PC-9 (cell line): ENCODE data around the gene AGAP1. TPM values are rescaled to one million over a fixed set of nuclear protein-coding genes. Genes with fewer than 3 reads are reported as not detected.

Experiments
- BruUV-seq: library from RNA; stranded (reverse); fragments of 400-500 nt; replicated peaks from 2 replicates; lab custom pipeline; 2021; lab: Mats Ljungman, UMichigan
- CTCF ChIA-PET: fragments of 300-600 bp; sonication (Branson Sonifier 250); formaldehyde crosslinking; loops from one replicate; lab custom pipeline; 2022; ENCODE audit warnings: antibody characterized with exemption; lab: Charles Lee
- POLR2A ChIA-PET: fragments of 300-600 bp; sonication (Branson Sonifier 250); formaldehyde crosslinking; loops from one replicate; lab custom pipeline; 2022; ENCODE audit warnings: antibody characterized with exemption; ENCODE audit not compliant: unreplicated experiment; lab: Charles Lee
- DNase-seq, 2 experiments: peaks; one replicate each; pipeline versions ENCODE4 v3.0.0 to v3.0.0-alpha.2; 2015 to 2022; ENCODE audit warnings: mixed read lengths in 1 of 2
- H2AFZ ChIP-seq: fragments of 200-600 bp; sonication (generic); 2 replicates; pipeline ENCODE4 v1.8.1; 2017; ENCODE audit warnings: antibody characterized with exemption
- H3F3A ChIP-seq: fragments of 200-600 bp; sonication (generic); 2 replicates; pipeline ENCODE4 v1.8.1; 2017; ENCODE audit warnings: antibody characterized with exemption, mild to moderate bottlenecking, low read depth; ENCODE audit not compliant: insufficient read depth
- H3K27ac ChIP-seq: fragments of 200-600 bp; sonication (generic); 2 replicates; pipeline ENCODE4 v1.6.1; 2016; ENCODE audit warnings: mixed run types
- H3K27me3 ChIP-seq: fragments of 200-600 bp; sonication (generic); 2 replicates; pipeline ENCODE4 v1.6.1; 2016; ENCODE audit warnings: low read depth, mixed run types; ENCODE audit not compliant: insufficient read depth
- H3K36me3 ChIP-seq: fragments of 200-600 bp; sonication (generic); 2 replicates; pipeline ENCODE4 v1.6.1; 2016; ENCODE audit warnings: low read depth, mixed run types
- H3K4me1 ChIP-seq: fragments of 200-600 bp; sonication (generic); replicated peaks from 2 replicates; pipeline ENCODE4 v1.6.1; 2016; ENCODE audit warnings: mixed run types; ENCODE audit not compliant: insufficient read depth
- H3K4me2 ChIP-seq: fragments of 200-600 bp; sonication (generic); 2 replicates; pipeline ENCODE4 v1.6.1; 2017; ENCODE audit warnings: mixed run types
- H3K4me3 ChIP-seq: fragments of 200-600 bp; sonication (generic); 2 replicates; pipeline ENCODE4 v1.6.1; 2016; ENCODE audit warnings: mixed run types
- H3K79me2 ChIP-seq: fragments of 200-600 bp; sonication (generic); 2 replicates; pipeline ENCODE4 v1.6.1; 2017; ENCODE audit warnings: low read depth, mixed run types
- H3K9me2 ChIP-seq: fragments of 200-600 bp; sonication (generic); 2 replicates; pipeline ENCODE4 v1.8.1; 2017; ENCODE audit warnings: mild to moderate bottlenecking; ENCODE audit not compliant: insufficient read depth
- H3K9me3 ChIP-seq: fragments of 200-600 bp; sonication (generic); 2 replicates; pipeline ENCODE4 v1.8.1; 2016; ENCODE audit warnings: low read depth; ENCODE audit not compliant: insufficient read depth
- H4K20me1 ChIP-seq: fragments of 200-600 bp; sonication (generic); 2 replicates; pipeline ENCODE4 v1.8.1; 2017; ENCODE audit not compliant: insufficient read depth
- EZH2 ChIP-seq: fragments of 200-600 bp; sonication (generic); IDR thresholded peaks from 2 replicates; pipeline ENCODE4 v1.8.0; 2017; ENCODE audit warnings: antibody characterized with exemption, low read depth
- intact Hi-C: fragments of 100-400 bp; cut with micrococcal nuclease; formaldehyde crosslinking; loops from one replicate; pipeline ENCODE4 v1.10.0; 2022; ENCODE audit not compliant: unreplicated experiment
- total RNA-seq: library from RNA; stranded (reverse); gene quantifications from 2 replicates; pipeline ENCODE4 v1.2.3, GENCODE V29; 2021
- TF ChIP-seq, protein P1 (sequence below): fragments of 200-600 bp; sonication (generic); conservative IDR thresholded peaks from 2 replicates; pipeline ENCODE4 v1.6.1; 2017; ENCODE audit warnings: mixed run types, antibody characterized with exemption, mild to moderate bottlenecking, moderate library complexity

The AGAP1 gene
- total RNA-seq, 1 experiment from 2014 or later, result 91.4 TPM

DNA sequence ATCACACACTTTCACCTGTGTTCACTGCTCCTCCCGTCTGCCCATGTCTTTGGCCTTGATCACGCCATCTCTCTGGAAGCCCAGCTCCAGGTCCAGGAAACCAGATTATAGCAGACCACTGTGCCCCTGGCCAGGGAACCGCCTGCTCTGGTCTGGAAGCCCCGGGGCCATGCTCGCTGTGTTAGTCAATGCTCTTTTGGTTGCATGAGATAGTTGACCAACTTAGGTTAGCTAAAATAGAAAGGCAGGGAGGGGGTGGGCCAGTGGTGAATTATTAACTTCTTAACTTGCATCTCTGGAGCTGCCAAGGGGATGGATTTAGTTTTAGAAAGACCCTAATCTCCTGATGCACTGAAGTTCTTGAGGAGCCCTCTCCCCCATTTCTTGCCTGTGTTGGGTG, 232.7 kb downstream of the AGAP1 start:
- H3F3A ChIP-seq, result peaks cover 23% of the 10 kb centered on the region; the same call in 1 of the 2 replicates
- H3K4me3 ChIP-seq, result no peak overlapping the region
- no peaks in the 10 kb centered on the region for H3K9me3 ChIP-seq
- BruUV-seq, result no TSS peak
- peaks cover 59% of the 10 kb centered on the region for H3K79me2 ChIP-seq
- H3K36me3 ChIP-seq, result no peaks in the 10 kb centered on the region
- no peak overlapping the region for H2AFZ ChIP-seq
- intact Hi-C loops, result loop anchor here (5.0 kb wide), 1 partner anchor 54 kb away; no protein-coding TSS in a partner anchor
- POLR2A ChIA-PET, result no interaction called here
- no peaks in the 10 kb centered on the region; the same call in 1 of the 2 replicates for H4K20me1 ChIP-seq
- no peak for DNase-seq
- peaks cover 34% of the 10 kb centered on the region for H3K4me1 ChIP-seq
- no peaks in the 10 kb centered on the region for H3K9me2 ChIP-seq
- peak overlapping the region; percentile 55 for H3K4me2 ChIP-seq
- CTCF ChIA-PET, result no interaction called here
- no peak for TF ChIP-seq EZH2
- TF ChIP-seq, protein P1, sequence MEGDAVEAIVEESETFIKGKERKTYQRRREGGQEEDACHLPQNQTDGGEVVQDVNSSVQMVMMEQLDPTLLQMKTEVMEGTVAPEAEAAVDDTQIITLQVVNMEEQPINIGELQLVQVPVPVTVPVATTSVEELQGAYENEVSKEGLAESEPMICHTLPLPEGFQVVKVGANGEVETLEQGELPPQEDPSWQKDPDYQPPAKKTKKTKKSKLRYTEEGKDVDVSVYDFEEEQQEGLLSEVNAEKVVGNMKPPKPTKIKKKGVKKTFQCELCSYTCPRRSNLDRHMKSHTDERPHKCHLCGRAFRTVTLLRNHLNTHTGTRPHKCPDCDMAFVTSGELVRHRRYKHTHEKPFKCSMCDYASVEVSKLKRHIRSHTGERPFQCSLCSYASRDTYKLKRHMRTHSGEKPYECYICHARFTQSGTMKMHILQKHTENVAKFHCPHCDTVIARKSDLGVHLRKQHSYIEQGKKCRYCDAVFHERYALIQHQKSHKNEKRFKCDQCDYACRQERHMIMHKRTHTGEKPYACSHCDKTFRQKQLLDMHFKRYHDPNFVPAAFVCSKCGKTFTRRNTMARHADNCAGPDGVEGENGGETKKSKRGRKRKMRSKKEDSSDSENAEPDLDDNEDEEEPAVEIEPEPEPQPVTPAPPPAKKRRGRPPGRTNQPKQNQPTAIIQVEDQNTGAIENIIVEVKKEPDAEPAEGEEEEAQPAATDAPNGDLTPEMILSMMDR, result no peak
- no peaks in the 10 kb centered on the region for H3K27me3 ChIP-seq
- peak overlapping the region; percentile 56 for H3K27ac ChIP-seq

DNA sequence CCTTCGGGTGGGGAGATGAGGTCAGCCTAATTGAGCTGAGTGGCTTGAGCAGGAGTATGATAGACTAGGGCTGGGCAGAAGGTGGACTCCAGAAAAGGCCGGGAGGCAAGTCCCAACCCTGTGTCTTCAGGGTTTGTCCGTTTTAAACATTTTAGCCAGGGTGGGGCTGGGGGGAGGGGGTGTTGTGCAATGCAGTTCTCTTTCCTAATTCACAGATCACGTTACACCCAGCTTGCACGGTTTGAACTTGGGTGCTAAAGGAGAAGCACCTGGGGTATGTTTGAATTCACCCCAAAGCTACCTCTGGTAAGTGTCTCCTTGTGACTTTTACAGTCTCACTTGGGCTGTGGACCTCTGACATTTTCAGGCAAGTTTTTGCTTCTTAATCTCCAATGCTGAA, 233.3 kb downstream of the AGAP1 start:
- H3K27me3 ChIP-seq, result no peaks in the 10 kb centered on the region
- H2AFZ ChIP-seq, result no peak overlapping the region
- BruUV-seq, result no TSS peak
- H3F3A ChIP-seq, result peaks cover 23% of the 10 kb centered on the region; the same call in 1 of the 2 replicates
- ChIA-PET POLR2A (interaction anchor here (0.5 to 0.6 kb wide), 6 partner anchors 18 to 586 kb away, joined by 3 to 4 read pairs (median 3); no protein-coding TSS in a partner anchor), CTCF (interaction anchor here (0.6 kb wide), 1 partner anchor 19 kb away, joined by 11 read pairs; no protein-coding TSS in a partner anchor)
- no peak overlapping the region; the same call in 1 of the 2 replicates for H3K4me3 ChIP-seq
- peak overlapping the region; percentile 55 for H3K4me2 ChIP-seq
- no peaks in the 10 kb centered on the region for H3K36me3 ChIP-seq
- H3K27ac ChIP-seq, result peak overlapping the region; percentile 56
- no peaks in the 10 kb centered on the region for H3K9me2 ChIP-seq
- peak; percentile 25 to 69 for DNase-seq
- H3K4me1 ChIP-seq, result peaks cover 34% of the 10 kb centered on the region
- H4K20me1 ChIP-seq, result no peaks in the 10 kb centered on the region; the same call in 1 of the 2 replicates
- intact Hi-C loops, result loop anchor here (5.0 kb wide), 1 partner anchor 55 kb away; no protein-coding TSS in a partner anchor
- H3K9me3 ChIP-seq, result no peaks in the 10 kb centered on the region
- TF ChIP-seq, protein P1, result no peak
- no peak for TF ChIP-seq EZH2
- H3K79me2 ChIP-seq, result peaks cover 64% of the 10 kb centered on the region

DNA sequence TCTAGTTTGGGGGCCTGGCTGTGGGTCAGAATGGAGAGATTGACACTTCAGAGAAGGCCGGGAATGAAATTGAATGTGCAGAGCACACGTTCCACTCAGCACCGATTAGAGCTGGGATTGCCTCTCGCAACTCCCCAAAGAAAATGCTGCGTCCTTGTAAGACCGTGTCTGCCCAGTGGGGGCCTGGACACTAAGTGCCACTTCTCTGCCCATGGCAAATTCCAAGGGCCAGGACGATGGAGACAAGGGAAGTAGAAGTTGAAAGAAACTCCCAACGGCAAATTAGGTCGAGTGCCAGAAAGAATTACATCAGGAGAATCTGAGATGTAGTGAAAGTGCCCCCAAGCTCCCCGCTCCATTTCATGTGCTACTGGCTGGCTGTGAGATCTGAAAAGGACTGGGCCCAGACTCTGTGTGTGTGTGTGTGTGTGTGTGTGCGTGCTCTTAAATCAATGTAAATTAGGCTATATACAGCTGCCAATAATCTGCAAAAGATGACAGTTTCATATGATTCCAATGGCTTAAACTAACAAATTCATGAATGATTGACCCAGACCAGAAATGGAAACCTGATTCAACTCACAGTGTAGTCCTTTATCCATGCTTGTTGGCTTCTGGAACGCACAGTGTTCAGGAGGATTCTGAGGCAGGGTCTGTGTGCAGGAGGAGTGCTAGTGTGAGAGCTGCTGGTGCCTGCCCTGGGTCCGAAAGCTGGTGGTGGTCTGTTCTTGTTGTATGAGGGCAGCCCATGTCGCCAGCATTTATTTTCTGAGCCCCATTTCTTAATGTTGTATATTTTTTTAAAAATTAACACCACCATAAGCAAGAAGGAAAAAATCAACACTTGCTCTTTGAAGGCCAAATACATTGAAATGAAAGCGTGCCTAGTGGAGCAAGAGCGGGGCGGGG, 234.3 kb downstream of the AGAP1 start:
- no TSS peak for BruUV-seq
- Histone ChIP-seq H2AFZ (no peak overlapping the region), H3K27me3 (no peaks in the 10 kb centered on the region), H3K4me2 (peak overlapping the region; percentile 55; the same call in 1 of the 2 replicates), H3K4me1 (peaks cover 34% of the 10 kb centered on the region), H3K27ac (no peak overlapping the region), H3F3A (peaks cover 23% of the 10 kb centered on the region; the same call in 1 of the 2 replicates), H3K9me2 (no peaks in the 10 kb centered on the region), H3K36me3 (no peaks in the 10 kb centered on the region), H3K9me3 (no peaks in the 10 kb centered on the region), H3K79me2 (peaks cover 66% of the 10 kb centered on the region), H3K4me3 (no peak overlapping the region), H4K20me1 (no peaks in the 10 kb centered on the region; the same call in 1 of the 2 replicates)
- no peak for DNase-seq
- TF ChIP-seq EZH2, result no peak
- TF ChIP-seq, protein P1, result no peak
- ChIA-PET CTCF (interaction anchor here (0.6 kb wide), 1 partner anchor 630 kb away, joined by 4 read pairs; no protein-coding TSS in a partner anchor), POLR2A (interaction anchor here (0.6 kb wide), 3 partner anchors 19 to 587 kb away, joined by 3 read pairs; no protein-coding TSS in a partner anchor)
- intact Hi-C loops, result loop anchor here (5.0 kb wide), 1 partner anchor 56 kb away; no protein-coding TSS in a partner anchor
